Dendritic cell treated with granulocyte-macrophage colony-stimulating factor and Interleukin-4, amounts not matched to agents 40 ng/mL and 50 ng/mL, for 4 days (primary cell): ENCODE measurements around the gene HDAC10.

Source experiments
- H3K27ac Mint-ChIP-seq: one replicate; pipeline ENCODE4 v1.8.0; 2022; ENCODE audit warnings: mild to moderate bottlenecking, mixed read lengths
- H3K27me3 Mint-ChIP-seq: one replicate; pipeline ENCODE4 v1.8.0; 2022; ENCODE audit warnings: mild to moderate bottlenecking, mixed read lengths
- H3K36me3 Mint-ChIP-seq: one replicate; pipeline ENCODE4 v1.8.0; 2022; ENCODE audit warnings: low read depth, mixed read lengths
- H3K4me1 Mint-ChIP-seq: one replicate; pipeline ENCODE4 v1.8.0; 2022; ENCODE audit warnings: low read depth, mixed read lengths
- H3K4me3 Mint-ChIP-seq: one replicate; pipeline ENCODE4 v1.8.0; 2022; ENCODE audit warnings: mild to moderate bottlenecking, moderate library complexity, mixed read lengths
- H3K9me3 Mint-ChIP-seq: one replicate; pipeline ENCODE4 v1.8.0; 2022; ENCODE audit warnings: mixed read lengths
- intact Hi-C: fragments of 100-400 bp; cut with micrococcal nuclease; formaldehyde crosslinking; loops from one replicate; pipeline ENCODE4 v1.15.0; 2022

Gene HDAC10

GRCh38 chr22:50201191-50202129 lies 49.6 kb downstream of the HDAC10 start:
- peaks cover 68% of the 10 kb centered on the region for H3K36me3 Mint-ChIP-seq
- intact Hi-C loops, result loop anchor here (10.0 kb wide), 1 partner anchor 267 kb away; no protein-coding TSS in a partner anchor
- peak overlapping the region; percentile 78 for H3K4me3 Mint-ChIP-seq
- peak overlapping the region; percentile 68 for H3K27ac Mint-ChIP-seq
- peaks cover 53% of the 10 kb centered on the region for H3K4me1 Mint-ChIP-seq
- H3K9me3 Mint-ChIP-seq, result no peaks in the 10 kb centered on the region
- H3K27me3 Mint-ChIP-seq, result no peaks in the 10 kb centered on the region

- intact Hi-C loops, result loop anchor here (10.0 kb wide), 1 partner anchor 266 kb away; no protein-coding TSS in a partner anchor
- H3K36me3 Mint-ChIP-seq, result peaks cover 68% of the 10 kb centered on the region
These were observed 50.4 kb downstream of the HDAC10 start, which contains the start of gene SELENOO for GRCh38 chr22:50200461-50201190. TSS of gene SELENOO (plus strand) at chr22:50201011. CDS start at chr22:50201037, 26 bp downstream.

GRCh38 chr22:50199829-50200460 lies 51.1 kb downstream of the HDAC10 start:
- Mint-ChIP-seq H3K27ac (peak overlapping the region; percentile 60), H3K9me3 (no peaks in the 10 kb centered on the region), H3K4me1 (peaks cover 47% of the 10 kb centered on the region), H3K36me3 (peaks cover 68% of the 10 kb centered on the region), H3K4me3 (peak overlapping the region; percentile 68), H3K27me3 (no peaks in the 10 kb centered on the region)
- intact Hi-C loops, result loop anchor here (10.0 kb wide), 1 partner anchor 265 kb away; no protein-coding TSS in a partner anchor

More at GRCh38 chr22:50200461-50201190, 50.4 kb downstream of the HDAC10 start, which contains the start of gene SELENOO:
- H3K27ac Mint-ChIP-seq, result peak within 1 kb of the TSS; percentile 68
- peaks cover 48% of the 10 kb centered on the region for H3K4me1 Mint-ChIP-seq
- H3K9me3 Mint-ChIP-seq, result no peaks in the 10 kb centered on the region
- H3K4me3 Mint-ChIP-seq, result peak within 1 kb of the TSS; percentile 78
- H3K27me3 Mint-ChIP-seq, result no peaks in the 10 kb centered on the region

GRCh38 chr22:50199251-50199721 lies 51.8 kb downstream of the HDAC10 start:
- intact Hi-C loops, result no loop called here
- peaks cover 71% of the 10 kb centered on the region for H3K36me3 Mint-ChIP-seq
- peak overlapping the region; percentile 68 for H3K4me3 Mint-ChIP-seq
- H3K9me3 Mint-ChIP-seq, result no peaks in the 10 kb centered on the region
- peaks cover 45% of the 10 kb centered on the region for H3K4me1 Mint-ChIP-seq
- no peaks in the 10 kb centered on the region for H3K27me3 Mint-ChIP-seq
- peak overlapping the region; percentile 60 for H3K27ac Mint-ChIP-seq

GRCh38 chr22:50198624-50199017 lies 52.4 kb downstream of the HDAC10 start:
- Mint-ChIP-seq H3K9me3 (no peaks in the 10 kb centered on the region), H3K4me1 (peaks cover 44% of the 10 kb centered on the region), H3K27ac (no peak overlapping the region), H3K4me3 (no peak overlapping the region), H3K36me3 (peaks cover 72% of the 10 kb centered on the region), H3K27me3 (no peaks in the 10 kb centered on the region)
- intact Hi-C loops, result no loop called here

DNA sequence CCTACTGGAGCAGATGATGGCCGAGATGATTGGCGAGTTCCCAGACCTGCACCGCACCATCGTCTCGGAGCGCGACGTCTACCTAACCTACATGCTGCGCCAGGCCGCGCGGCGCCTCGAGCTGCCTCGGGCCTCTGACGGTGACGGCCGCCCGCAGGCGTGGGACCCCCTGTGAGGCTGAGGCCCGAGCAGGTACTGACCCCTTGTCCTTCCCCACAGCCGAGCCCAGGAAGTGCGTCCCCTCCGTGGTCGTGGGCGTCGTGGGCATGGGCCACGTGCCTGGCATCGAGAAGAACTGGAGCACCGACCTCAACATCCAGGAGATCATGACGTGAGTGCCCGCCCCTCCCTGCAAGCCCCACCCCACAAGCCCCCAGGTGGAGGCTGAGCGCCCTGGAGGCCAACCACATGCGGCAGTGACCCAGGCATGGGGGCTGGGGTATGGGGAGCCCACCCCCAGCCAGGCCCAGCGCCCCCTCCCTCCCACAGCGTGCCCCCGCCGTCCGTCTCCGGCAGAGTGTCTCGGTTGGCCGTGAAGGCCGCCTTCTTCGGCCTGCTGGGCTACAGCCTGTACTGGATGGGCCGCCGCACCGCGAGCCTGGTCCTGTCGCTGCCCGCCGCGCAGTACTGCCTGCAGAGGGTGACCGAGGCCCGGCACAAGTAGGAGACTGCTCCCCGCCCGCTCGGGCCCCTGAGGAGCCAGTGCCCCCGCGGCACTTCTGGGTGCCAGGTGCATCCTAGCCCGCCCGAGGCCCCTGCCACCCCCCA lies 53.0 kb downstream of the HDAC10 start:
- H3K27ac Mint-ChIP-seq, result no peak overlapping the region
- no peak overlapping the region for H3K4me3 Mint-ChIP-seq
- H3K4me1 Mint-ChIP-seq, result peaks cover 39% of the 10 kb centered on the region
- peaks cover 72% of the 10 kb centered on the region for H3K36me3 Mint-ChIP-seq
- no peaks in the 10 kb centered on the region for H3K27me3 Mint-ChIP-seq
- intact Hi-C loops, result no loop called here
- no peaks in the 10 kb centered on the region for H3K9me3 Mint-ChIP-seq

DNA sequence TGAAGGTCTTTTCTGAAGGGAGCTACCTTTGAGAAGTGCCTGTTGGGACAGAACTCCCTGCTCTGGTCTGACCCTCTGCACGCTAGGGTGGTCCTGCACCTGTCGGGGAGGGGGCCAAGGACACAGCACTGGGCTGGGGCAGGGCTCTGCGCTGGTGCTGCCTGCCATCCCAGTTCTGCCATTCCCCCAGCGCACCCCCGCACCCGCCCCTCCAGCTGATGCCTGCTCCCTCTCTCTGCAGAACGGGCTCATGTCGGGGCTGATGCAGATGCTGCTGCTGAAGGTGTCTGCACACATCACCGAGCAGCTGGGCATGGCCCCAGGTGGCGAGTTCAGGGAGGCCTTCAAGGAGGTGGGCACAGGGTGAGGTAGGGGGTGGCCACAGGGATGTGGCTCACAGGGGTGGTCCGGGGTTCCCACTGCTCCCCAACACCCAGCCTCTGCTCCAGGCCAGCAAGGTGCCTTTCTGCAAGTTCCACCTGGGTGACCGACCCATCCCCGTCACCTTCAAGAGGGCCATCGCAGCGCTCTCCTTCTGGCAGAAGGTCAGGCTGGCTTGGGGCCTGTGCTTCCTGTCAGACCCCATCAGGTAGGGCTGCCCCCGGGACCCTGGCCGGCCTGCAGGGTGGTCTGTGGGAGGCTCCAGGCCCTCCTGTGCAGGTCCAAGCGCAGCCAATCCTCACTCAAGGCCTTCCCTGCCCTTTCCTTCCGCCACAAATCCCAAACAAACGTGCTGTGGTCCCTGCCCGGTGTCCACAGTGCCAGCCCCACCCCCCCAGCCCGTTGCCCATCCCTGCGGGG lies 53.9 kb downstream of the HDAC10 start:
- Mint-ChIP-seq H3K9me3 (no peaks in the 10 kb centered on the region), H3K4me3 (no peak overlapping the region), H3K27me3 (no peaks in the 10 kb centered on the region), H3K27ac (no peak overlapping the region), H3K4me1 (peaks cover 40% of the 10 kb centered on the region), H3K36me3 (peaks cover 79% of the 10 kb centered on the region)
- intact Hi-C loops, result no loop called here

GRCh38 chr22:50196256-50196655 lies 54.8 kb downstream of the HDAC10 start:
- Mint-ChIP-seq H3K9me3 (no peaks in the 10 kb centered on the region), H3K36me3 (peaks cover 88% of the 10 kb centered on the region), H3K27ac (peak overlapping the region; percentile 22), H3K27me3 (no peaks in the 10 kb centered on the region), H3K4me1 (peaks cover 44% of the 10 kb centered on the region), H3K4me3 (no peak overlapping the region)
- intact Hi-C loops, result no loop called here
